ENCODE data around the gene CRIP2. TPM values are rescaled to one million over a fixed set of nuclear protein-coding genes. Genes with fewer than 3 reads are reported as not detected.

CRIP2 gene
- total and polyA plus RNA-seq, 2 of the 8 experiments (the other 6 are each of a cell fraction or from before 2014, with no cell fraction given) = 4.2 to 13.5 TPM

DNA sequence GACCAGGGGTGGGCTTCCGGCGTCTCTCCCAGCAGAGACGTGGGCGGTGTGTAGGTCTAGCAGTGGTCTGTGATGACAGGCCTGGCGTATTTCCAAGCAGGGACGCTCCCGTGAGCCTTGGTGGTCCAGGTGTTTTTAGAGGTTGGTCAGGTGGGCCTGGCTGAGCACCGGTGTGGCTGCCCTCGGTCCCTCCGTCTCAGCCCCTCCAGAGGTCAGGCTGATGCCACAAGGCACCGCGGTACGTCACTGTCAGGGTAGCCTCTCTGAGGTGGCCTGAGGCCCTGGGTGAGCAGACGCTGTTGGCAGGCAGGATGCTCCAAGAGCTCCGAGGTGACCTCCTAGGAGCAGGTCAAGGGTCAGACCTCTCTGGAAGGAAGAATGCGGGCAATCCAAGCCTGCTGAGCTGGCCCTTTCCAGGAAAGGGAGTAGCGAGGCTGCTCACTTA lies 41.4 kb upstream of the CRIP2 start:
- Histone ChIP-seq H2BK120ac (replicated peaks; ENCODE audit: low read depth, low read length) (no peak overlapping the region), H2BK12ac (ENCODE audit: low read depth, low read length) (no peak overlapping the region), H3K9ac (replicated peaks in 1 of 4; ENCODE audit: extremely low read depth in 1 of 4, low read depth in 3 of 4, low read length in 3 of 4) (peak overlapping the region in 1 of 4 experiments; percentile 18; a peak in 1 of 7 replicates), H3K23ac (ENCODE audit: insufficient read length) (no peak overlapping the region), H4K8ac (ENCODE audit: extremely low read depth, insufficient read depth, low read length) (peak overlapping the region; percentile 28; the same call in 1 of the 2 replicates), H3K23me2 (ENCODE audit: low read depth, low read length) (no peaks in the 10 kb centered on the region), H3K79me2 (ENCODE audit: control insufficient read depth in 1 of 2, insufficient read depth in 2 of 2, low read length in 2 of 2) (peaks cover 22 to 88% of the 10 kb centered on the region in 2 experiments), H2AK5ac (ENCODE audit: low read depth, low read length) (no peak overlapping the region), H3K4ac (replicated peaks; ENCODE audit: insufficient read length, low read depth, low read length) (no peak overlapping the region), H3K9me3 (ENCODE audit: insufficient read depth in 2 of 2, low read depth in 1 of 2, low read length in 1 of 2) (no peaks in the 10 kb centered on the region), H2AFZ (ENCODE audit: low read length) (no peak overlapping the region), H3K4me1 (replicated peaks in 1 of 4; ENCODE audit: control insufficient read depth in 3 of 4, insufficient read depth in 4 of 4, low read length in 3 of 4) (peaks cover 0 to 7% (median 4%) of the 10 kb centered on the region in 4 experiments; a peak in 5 of 7 replicates), H2BK20ac (ENCODE audit: low read length) (no peak overlapping the region), H3K27ac (ENCODE audit: low read depth, low read length) (no peak overlapping the region), H3K4me3 (ENCODE audit: extremely low read depth in 1 of 4, insufficient read depth in 2 of 4, low read depth in 3 of 4, low read length in 4 of 4) (no peak overlapping the region), H3K4me2 (ENCODE audit: insufficient read depth in 1 of 2, low read depth in 2 of 2, low read length in 2 of 2) (no peak overlapping the region), H2BK15ac (ENCODE audit: low read length) (no peak overlapping the region), H4K20me1 (replicated peaks in 1 of 2; ENCODE audit: control insufficient read depth in 1 of 2, insufficient read depth in 2 of 2, low read length in 2 of 2) (peaks cover 44 to 54% of the 10 kb centered on the region in 2 experiments), H4K91ac (replicated peaks; ENCODE audit: insufficient read length, low read length) (no peak overlapping the region), H3K36me3 (ENCODE audit: control insufficient read depth in 2 of 4, insufficient read depth in 4 of 4, low read length in 3 of 4) (peaks cover 0 to 3% (median under 1%) of the 10 kb centered on the region in 4 experiments; a peak in 1 of 8 replicates), H2BK5ac (ENCODE audit: low read depth, low read length) (no peak overlapping the region), H3K27me3 (replicated peaks in 1 of 4; ENCODE audit: control insufficient read depth in 3 of 4, extremely low read depth in 1 of 4, insufficient read depth in 3 of 4, low read length in 3 of 4) (no peaks in the 10 kb centered on the region), H3K14ac (ENCODE audit: insufficient read length) (no peak overlapping the region), H3K56ac (replicated peaks; ENCODE audit: insufficient read length, low read depth, low read length) (no peak overlapping the region), H3K18ac (ENCODE audit: extremely low read depth, low read length) (no peak overlapping the region), H3K79me1 (ENCODE audit: low read depth, low read length) (peaks cover 19% of the 10 kb centered on the region), H4K5ac (ENCODE audit: insufficient read length, low read depth, low read length) (no peak overlapping the region)
- no peak for DNase-seq (ENCODE audit: low read depth in 1 of 2, low spot score in 2 of 2)
- POLR2A ChIA-PET (ENCODE audit: partially characterized antibody) = interaction anchor here (1.0 to 5.7 kb wide), 8 partner anchors 10 to 39 kb away, joined by 3 to 43 read pairs (median 4); no protein-coding TSS in a partner anchor
- FAIRE-seq = no peak
- CTCF ChIA-PET (ENCODE audit: partially characterized antibody) = interaction anchor here (0.8 to 3.1 kb wide), 8 partner anchors 12 to 268 kb away, joined by 3 to 10 read pairs (median 3); no protein-coding TSS in a partner anchor
- WGBS, 2 experiments (ENCODE audit: extremely low coverage in 1 of 2, insufficient coverage in 1 of 2, insufficient read length in 1 of 2, insufficient replicate concordance in 2 of 2, low coverage in 1 of 2, low lambda C conversion rate in 2 of 2, missing lambda C conversion rate in 1 of 2) = 86% methylated on average over 16 of the region's 17 CpGs; no CpG with 5 or more reads in 1 of the 2 experiments
- TF ChIP-seq JUND (IDR thresholded peaks at IDR 0.05; ENCODE audit: low read length) (no peak), TAF1 (IDR thresholded peaks at IDR 0.05; ENCODE audit: low read depth, low read length) (no peak), MAFK (IDR thresholded peaks at IDR 0.05; ENCODE audit: low read depth, low read length) (no peak), EP300 (IDR thresholded peaks at IDR 0.05; ENCODE audit: borderline replicate concordance in 1 of 2, low read depth in 2 of 2, low read length in 2 of 2) (no peak), ZNF274 (IDR thresholded peaks at IDR 0.05; ENCODE audit: borderline replicate concordance, extremely low read depth, low read length) (no peak), BRCA1 (IDR thresholded peaks at IDR 0.05; ENCODE audit: low read depth, low read length) (no peak), CEBPB (IDR thresholded peaks at IDR 0.05; ENCODE audit: low read depth, low read length) (no peak), POLR2AphosphoS5 (IDR thresholded peaks at IDR 0.05; ENCODE audit: low read depth, low read length) (0 out of 2 replicates have a peak, but pooled peaks have one; percentile 14), HDAC6 (IDR thresholded peaks at IDR 0.05; ENCODE audit: low read depth, low read length) (no peak), POU5F1 (IDR thresholded peaks at IDR 0.05; ENCODE audit: low read depth, low read length) (no peak), TEAD4 (IDR thresholded peaks at IDR 0.05; ENCODE audit: low read depth, low read length) (peak; percentile 55; the same call in 1 of the 2 replicates), CHD2 (IDR thresholded peaks at IDR 0.05; ENCODE audit: low read length) (no peak), KDM4A (IDR thresholded peaks at IDR 0.05; ENCODE audit: low read depth, low read length, severe bottlenecking) (no peak), GABPA (IDR thresholded peaks at IDR 0.05; ENCODE audit: borderline replicate concordance, insufficient read depth, low read length) (no peak), ASH2L (IDR thresholded peaks at IDR 0.05; ENCODE audit: low read length) (no peak)
